NCI-H345 treated with DMSO at 0.1 percent for 48 hours (cell line): Measurements from ENCODE around the gene LTB4R.
A peak's percentile ranks its signal among the peaks of the same experiment; 100 is the strongest.
"Not testable (repeated sequence)": the region's sequence is repeated elsewhere in the genome, so short reads cannot be mapped to it uniquely, and the experiment has no call there.

Experiments
- DNase-seq: peaks from one replicate; lab custom pipeline; 2025; ENCODE audit not compliant: unreplicated experiment; lab: John Stamatoyannopoulos, UW

LTB4R gene

GRCh38 chr14:24338843-24339242 lies 27.5 kb downstream of the LTB4R start:
- no peak for DNase-seq

- DNase-seq = no peak
Measured at GRCh38 chr14:24339284-24340151, 28.2 kb downstream of the LTB4R start, which contains the start of gene RIPK3. Gene RIPK3, minus strand, starts transcription at chr14:24339991. Its CDS starts 165 bp downstream, at chr14:24339826.

- DNase-seq = no peak
Measured at GRCh38 chr14:24340606-24341005, 29.3 kb downstream of the LTB4R start.

DNA sequence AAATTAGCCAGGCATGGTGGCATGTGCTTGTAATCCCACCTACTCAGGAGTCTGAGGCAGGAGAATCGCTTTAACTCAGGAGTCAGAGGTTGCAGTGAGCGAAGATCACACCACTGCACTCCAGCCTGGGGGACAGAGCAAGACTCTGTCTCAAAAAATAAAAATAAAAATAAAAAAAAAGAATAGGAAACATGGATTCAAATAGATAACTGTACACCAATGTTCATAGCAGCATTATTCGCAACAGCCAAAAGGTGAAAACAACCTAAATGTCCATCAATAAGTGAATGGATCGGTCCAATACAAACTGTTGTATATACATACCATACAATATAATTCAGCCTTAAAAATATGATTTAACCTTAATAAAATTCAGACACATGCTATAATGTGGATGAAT lies 31.6 kb downstream of the LTB4R start:
- DNase-seq = no peak

- DNase-seq = no peak
Measured at GRCh38 chr14:24343795-24344660, 32.7 kb downstream of the LTB4R start.

DNA sequence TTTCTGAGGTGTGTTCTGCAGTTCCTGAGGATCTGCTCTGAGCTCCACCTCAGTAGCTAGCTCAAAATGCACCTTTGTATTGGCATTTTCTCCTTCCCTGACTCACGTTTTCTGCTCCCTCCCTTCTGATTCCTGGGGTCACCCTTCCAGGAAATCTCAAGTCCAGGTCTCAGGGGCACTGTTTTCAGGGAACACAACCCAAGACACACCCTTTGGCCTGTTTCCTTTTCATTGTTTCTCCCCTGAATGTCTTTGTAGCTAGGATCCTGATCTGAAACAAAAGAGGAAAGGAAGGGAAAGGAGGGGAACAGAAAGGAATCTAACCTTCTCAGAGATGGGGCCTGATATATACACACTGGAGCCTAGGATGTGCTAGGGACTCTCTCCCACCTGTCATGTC lies 35.8 kb downstream of the LTB4R start:
- DNase-seq = no peak

DNA sequence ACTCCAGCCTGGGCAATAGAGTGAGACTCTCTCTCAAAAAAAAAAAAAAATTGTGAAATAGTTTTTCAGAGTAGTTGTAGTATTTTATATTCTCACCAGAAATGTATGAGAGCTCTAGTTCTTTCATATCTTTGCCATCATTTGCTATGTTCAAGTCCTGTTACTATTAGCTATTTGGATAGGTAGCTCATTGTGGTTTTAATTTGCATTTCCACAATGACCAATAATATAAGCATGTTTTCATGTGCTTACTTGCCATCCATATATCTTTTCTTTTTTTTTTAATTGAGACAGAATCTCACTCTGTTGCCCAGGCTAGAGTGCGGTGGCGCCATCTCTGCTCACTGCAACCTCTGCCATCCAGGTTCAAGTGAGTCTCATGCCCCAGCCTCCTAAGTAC lies 36.9 kb downstream of the LTB4R start:
- no peak for DNase-seq

GRCh38 chr14:24349742-24350141 lies 38.4 kb downstream of the LTB4R start:
- no peak for DNase-seq

- no peak for DNase-seq
Measured at GRCh38 chr14:24351517-24351916, 40.2 kb downstream of the LTB4R start.

GRCh38 chr14:24353559-24354481 lies 42.5 kb downstream of the LTB4R start:
- no peak for DNase-seq

GRCh38 chr14:24354482-24354825 lies 43.2 kb downstream of the LTB4R start:
- DNase-seq = not testable (repeated sequence)

DNA sequence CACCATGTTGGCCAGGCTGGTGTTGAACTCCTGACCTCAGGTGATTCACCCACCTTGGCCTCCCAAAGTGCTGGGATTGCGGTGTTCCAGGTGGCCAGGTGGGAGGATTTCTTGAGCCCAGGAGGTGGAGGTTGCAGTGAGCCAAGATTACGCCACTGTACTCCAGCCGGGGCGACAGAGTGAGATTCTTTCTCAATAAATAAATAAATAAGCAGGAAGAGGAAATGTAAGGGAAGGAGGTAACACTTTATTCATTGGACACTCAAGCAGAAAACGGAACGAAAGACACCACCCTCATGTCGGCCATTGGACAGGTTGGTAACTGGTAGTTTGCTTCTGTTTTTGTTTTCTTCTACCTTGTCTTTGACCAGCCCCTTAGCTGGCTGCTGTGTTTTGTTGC lies 43.7 kb downstream of the LTB4R start:
- no peak for DNase-seq

DNA sequence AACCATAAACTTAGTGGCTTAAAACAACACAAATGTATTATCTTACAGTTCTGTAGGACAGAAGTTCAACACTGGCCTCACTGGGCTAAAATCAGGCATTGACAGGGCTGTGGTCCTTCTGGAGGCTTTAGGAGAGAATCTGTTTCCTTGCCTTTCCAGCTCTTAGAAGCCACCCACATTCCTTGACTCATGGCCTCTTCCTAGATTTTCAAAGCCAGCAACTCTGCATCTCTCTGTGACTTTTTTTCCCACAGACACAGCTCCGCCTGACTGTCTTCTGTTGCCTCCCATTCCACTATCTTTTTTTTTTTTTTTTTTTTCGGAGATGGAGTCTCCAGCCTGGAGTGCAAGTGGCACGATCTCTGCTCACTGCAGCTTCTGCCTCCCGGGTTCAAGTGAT lies 44.9 kb downstream of the LTB4R start:
- no peak for DNase-seq

DNA sequence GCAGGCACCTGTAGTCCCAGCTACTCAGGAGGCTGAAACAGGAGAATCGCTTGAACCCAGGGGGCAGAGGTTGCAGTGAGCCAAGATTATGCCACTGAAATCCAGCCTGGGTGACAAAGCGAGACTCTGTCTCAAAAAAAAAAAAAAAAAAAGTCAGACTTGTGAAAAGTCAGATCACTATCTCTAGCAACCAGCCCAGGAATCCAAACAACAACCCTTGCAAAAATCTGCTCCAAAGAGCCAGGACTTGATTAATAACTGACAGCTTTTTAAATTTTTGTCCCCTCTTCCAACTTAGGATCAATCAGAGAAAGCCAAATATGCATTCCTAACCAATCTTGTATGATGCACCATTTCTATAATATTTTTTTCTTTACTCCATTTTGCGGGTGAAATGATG lies 49.0 kb downstream of the LTB4R start:
- no peak for DNase-seq

GRCh38 chr14:24361326-24361725 lies 50.0 kb downstream of the LTB4R start:
- DNase-seq = no peak

DNA sequence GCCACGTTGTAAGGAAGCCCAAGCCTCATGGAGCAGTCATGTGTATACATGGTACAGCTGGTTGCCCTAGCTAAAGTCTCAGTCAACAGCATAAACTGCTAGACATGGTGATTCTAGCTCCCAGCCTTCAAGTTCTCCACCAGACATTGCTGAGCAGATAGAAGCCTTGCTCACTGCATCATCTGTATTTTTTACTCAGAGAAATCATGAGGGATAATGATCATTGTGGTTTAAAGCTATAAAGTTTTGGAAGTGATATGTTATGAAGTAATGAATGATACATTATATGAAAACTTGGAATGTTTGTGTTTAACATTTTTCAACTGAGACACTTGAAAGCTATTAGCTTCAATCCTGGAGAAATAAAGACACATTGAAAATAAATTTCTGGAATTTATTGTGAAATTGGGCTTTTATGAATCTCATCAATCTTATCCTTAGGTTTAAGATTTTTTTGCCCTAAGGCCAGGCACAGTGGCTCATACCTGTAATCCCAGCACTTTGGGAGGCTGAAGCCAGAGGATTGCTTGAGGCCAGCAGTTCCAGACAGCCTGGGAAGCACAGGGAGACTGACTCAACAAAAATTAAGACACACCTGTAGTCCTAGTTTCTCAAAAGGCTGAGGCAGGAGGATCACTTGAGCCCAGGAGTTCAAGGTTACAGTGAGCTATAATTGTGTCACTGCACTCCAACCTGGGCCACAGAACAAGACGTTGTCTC lies 51.1 kb downstream of the LTB4R start:
- no peak for DNase-seq

GRCh38 chr14:24363401-24363800 lies 52.1 kb downstream of the LTB4R start:
- no peak for DNase-seq

DNA sequence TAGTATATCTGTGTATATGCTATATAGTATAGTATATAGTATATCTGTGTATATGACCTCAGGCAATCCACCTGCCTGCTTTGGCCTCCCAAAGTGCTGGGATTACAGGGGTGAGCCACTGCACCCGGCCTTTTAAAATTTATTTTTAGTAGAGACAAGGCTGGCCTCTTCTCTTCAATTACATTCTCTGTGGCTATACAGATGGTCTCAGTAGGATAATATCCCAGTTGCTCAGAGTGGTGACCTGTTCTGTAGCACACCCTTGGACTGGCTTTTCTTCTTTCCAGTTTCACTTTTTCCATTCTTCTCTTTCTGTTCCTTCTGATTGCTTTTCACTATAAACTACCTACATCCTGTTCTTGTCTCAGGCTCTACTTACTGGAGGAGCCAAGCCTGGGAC lies 53.5 kb downstream of the LTB4R start:
- no peak for DNase-seq

DNA sequence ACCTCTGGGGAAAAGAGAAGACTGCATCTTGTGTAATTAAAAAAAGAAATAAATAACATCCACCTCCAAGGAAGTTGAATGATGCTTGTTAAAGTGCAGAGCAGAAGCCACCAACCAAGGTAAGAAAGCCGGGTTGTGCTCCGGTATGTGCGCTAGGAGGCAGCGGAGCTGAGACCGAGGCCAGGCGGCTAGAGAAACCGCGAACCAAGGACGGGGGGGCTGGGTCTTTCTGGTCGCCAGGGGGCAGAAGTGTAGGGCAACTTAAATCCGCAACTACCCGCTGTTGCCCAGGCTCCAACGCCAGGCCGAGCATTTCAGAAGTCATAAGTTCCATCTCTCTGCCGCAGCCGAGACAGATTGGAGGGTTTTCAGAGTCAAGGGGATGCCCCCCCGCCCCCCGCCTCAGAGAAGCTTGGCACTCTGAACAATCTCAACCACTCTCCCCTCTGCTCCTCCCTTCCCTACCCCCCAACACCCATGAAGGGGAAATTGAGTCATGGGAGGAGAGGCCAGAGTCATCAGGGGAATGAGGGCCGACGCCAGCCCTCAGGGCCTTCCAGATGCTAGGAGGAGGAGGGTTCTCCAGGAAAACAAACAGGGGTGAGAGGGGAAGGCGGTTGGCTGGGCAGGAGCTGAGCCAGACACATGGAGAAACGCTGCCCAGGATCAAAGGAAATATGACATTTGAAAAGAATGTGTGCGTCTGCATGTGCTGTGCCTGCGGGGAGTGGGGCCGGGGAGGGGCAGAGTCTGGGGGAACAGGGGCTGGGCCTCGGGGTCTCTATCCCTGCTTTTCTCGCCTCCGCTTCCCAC lies 54.5 kb downstream of the LTB4R start:
- DNase-seq = peak; percentile 20

- DNase-seq = no peak
Measured at GRCh38 chr14:24366413-24366720, 55.1 kb downstream of the LTB4R start.
